ENCODE measurements around the gene PARD3B.

DNA sequence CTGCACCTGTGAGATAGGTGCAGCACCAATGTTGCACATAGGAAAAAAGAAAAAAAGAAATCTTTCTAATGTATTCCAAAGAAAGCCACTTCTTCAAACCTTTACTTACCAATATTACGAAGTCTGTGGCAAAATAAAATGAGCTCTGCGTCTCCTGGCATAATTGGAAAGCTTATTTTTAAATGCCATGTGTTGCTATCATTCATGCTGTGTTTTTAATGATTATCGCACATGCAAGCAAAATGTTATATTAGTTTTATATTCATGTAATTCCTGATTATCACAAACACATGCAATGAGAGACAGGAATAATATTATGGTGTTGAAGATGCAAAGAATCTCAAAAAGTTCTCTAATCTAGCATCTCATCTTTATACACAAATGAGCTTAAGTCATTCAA, 47.0 kb upstream of the PARD3B start:
- TF ChIP-seq, protein P1, sequence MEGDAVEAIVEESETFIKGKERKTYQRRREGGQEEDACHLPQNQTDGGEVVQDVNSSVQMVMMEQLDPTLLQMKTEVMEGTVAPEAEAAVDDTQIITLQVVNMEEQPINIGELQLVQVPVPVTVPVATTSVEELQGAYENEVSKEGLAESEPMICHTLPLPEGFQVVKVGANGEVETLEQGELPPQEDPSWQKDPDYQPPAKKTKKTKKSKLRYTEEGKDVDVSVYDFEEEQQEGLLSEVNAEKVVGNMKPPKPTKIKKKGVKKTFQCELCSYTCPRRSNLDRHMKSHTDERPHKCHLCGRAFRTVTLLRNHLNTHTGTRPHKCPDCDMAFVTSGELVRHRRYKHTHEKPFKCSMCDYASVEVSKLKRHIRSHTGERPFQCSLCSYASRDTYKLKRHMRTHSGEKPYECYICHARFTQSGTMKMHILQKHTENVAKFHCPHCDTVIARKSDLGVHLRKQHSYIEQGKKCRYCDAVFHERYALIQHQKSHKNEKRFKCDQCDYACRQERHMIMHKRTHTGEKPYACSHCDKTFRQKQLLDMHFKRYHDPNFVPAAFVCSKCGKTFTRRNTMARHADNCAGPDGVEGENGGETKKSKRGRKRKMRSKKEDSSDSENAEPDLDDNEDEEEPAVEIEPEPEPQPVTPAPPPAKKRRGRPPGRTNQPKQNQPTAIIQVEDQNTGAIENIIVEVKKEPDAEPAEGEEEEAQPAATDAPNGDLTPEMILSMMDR (conservative IDR thresholded peaks at IDR 0.05), result no peak
- TF ChIP-seq EZH2 (IDR thresholded peaks at IDR 0.05; ENCODE audit: low read depth), result no peak

Data from PC-9 (cell line).